ENCODE results near the gene ATP2B1. TPM values are rescaled to one million over a fixed set of nuclear protein-coding genes. Genes with fewer than 3 reads are reported as not detected.

The ATP2B1 gene
- total RNA-seq, 1 experiment from 2014 or later: 20.6 TPM

DNA sequence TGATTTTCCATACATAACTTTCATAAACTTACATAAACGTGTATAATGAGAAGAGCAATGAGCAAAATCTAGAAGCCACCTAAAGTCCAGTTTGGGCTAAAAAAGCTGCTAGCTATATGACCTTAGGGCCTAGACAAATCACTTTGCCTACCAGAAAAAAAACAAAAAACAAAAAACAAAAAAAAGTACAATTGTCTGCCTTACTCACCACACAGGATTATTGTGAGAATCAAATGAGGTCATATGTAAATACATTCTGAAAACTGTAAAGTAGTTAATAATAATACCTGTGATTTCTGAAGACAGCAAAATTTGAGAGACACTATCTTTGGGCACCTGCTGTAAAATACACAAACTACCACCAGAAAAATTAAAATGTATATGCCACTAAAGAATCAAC is 4.2 kb downstream of the ATP2B1 start:
- Histone ChIP-seq H2BK15ac (ENCODE audit: low read depth, low read length) (no peak overlapping the region), H3K23me2 (ENCODE audit: insufficient read length, low read depth, low read length, poor library complexity, severe bottlenecking) (peaks cover 11% of the 10 kb centered on the region), H4K8ac (replicated peaks; ENCODE audit: insufficient read length, low read depth, low read length) (no peak overlapping the region), H3K4me2 (ENCODE audit: insufficient read depth, insufficient read length, low read length) (no peak overlapping the region), H2AFZ (ENCODE audit: low read length) (no peak overlapping the region), H2BK5ac (ENCODE audit: insufficient read length, low read length) (no peak overlapping the region), H3K27ac (ENCODE audit: insufficient read length, low read depth, low read length) (no peak overlapping the region), H4K5ac (ENCODE audit: insufficient read length, low read depth, low read length) (no peak overlapping the region), H3K23ac (ENCODE audit: insufficient read length, low read depth, low read length) (no peak overlapping the region), H2BK120ac (ENCODE audit: low read depth, low read length, poor library complexity, severe bottlenecking) (no peak overlapping the region), H3K14ac (ENCODE audit: insufficient read depth, low read length) (no peak overlapping the region), H3K79me2 (ENCODE audit: insufficient read depth, low read length) (peaks cover 3% of the 10 kb centered on the region; the same call in 1 of the 2 replicates), H3K4ac (ENCODE audit: low read depth, low read length) (no peak overlapping the region), H3K9ac (ENCODE audit: extremely low read depth, insufficient read length, low read length) (no peak overlapping the region), H4K20me1 (ENCODE audit: control insufficient read depth, insufficient read depth, insufficient read length) (no peaks in the 10 kb centered on the region), H3T11ph (ENCODE audit: low read length) (no peak overlapping the region), H2BK20ac (ENCODE audit: low read depth, low read length, poor library complexity, severe bottlenecking) (no peak overlapping the region), H3K27me3 (ENCODE audit: insufficient read depth, low read length) (peaks cover 8% of the 10 kb centered on the region; the same call in 1 of the 2 replicates), H4K91ac (ENCODE audit: insufficient read length, low read depth, low read length) (no peak overlapping the region), H3K9me3 (ENCODE audit: control insufficient read depth, low read depth, low read length) (no peaks in the 10 kb centered on the region), H3K56ac (ENCODE audit: insufficient read length, low read depth, low read length) (no peak overlapping the region), H3K18ac (ENCODE audit: insufficient read length, low read depth, low read length) (no peak overlapping the region), H3K4me1 (ENCODE audit: insufficient read depth, low read length) (no peaks in the 10 kb centered on the region; the same call in 1 of the 2 replicates), H2BK12ac (ENCODE audit: insufficient read length, low read depth, low read length) (no peak overlapping the region), H3K79me1 (ENCODE audit: insufficient read depth, low read depth, low read length, poor library complexity, severe bottlenecking) (no peaks in the 10 kb centered on the region), H2AK5ac (ENCODE audit: insufficient read length, low read length) (no peak overlapping the region)
- Mint-ChIP-seq H3K36me3 (ENCODE audit: insufficient read depth in 1 of 3, low read depth in 3 of 3) (no peaks in the 10 kb centered on the region; a peak in 1 of 7 replicates), H3K27ac (no peak overlapping the region), H3K4me1 (peaks cover 10 to 15% of the 10 kb centered on the region in 2 experiments), H3K9me3 (no peaks in the 10 kb centered on the region), H3K4me3 (no peak overlapping the region), H3K27me3 (ENCODE audit: low read depth) (peaks cover 29% of the 10 kb centered on the region)
- DNase-seq: no peak
- WGBS (ENCODE audit: extremely low coverage, insufficient read length, low lambda C conversion rate): no CpG with 5 or more reads among the region's 1 CpG
- TF ChIP-seq, protein P1, sequence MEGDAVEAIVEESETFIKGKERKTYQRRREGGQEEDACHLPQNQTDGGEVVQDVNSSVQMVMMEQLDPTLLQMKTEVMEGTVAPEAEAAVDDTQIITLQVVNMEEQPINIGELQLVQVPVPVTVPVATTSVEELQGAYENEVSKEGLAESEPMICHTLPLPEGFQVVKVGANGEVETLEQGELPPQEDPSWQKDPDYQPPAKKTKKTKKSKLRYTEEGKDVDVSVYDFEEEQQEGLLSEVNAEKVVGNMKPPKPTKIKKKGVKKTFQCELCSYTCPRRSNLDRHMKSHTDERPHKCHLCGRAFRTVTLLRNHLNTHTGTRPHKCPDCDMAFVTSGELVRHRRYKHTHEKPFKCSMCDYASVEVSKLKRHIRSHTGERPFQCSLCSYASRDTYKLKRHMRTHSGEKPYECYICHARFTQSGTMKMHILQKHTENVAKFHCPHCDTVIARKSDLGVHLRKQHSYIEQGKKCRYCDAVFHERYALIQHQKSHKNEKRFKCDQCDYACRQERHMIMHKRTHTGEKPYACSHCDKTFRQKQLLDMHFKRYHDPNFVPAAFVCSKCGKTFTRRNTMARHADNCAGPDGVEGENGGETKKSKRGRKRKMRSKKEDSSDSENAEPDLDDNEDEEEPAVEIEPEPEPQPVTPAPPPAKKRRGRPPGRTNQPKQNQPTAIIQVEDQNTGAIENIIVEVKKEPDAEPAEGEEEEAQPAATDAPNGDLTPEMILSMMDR (conservative IDR thresholded peaks at IDR 0.05): no peak
